K562 (cell line): ENCODE results near the gene HSPA1B. TPM values are rescaled to one million over a fixed set of nuclear protein-coding genes. Genes with fewer than 3 reads are reported as not detected.

Source experiments
- CHD4 ChIP-seq: fragments of 200-600 bp; sonication (generic); IDR thresholded peaks from 3 replicates; pipeline ENCODE4 v1.6.1; 2012; ENCODE audit warnings: low read depth, mild to moderate bottlenecking, mixed read lengths, low read length, inconsistent platforms; ENCODE audit not compliant: insufficient read depth, insufficient replicate concordance, poor library complexity, severe bottlenecking
- EP300 ChIP-seq: IDR thresholded peaks from 2 replicates; pipeline ENCODE4 v1.6.1; 2012; ENCODE audit warnings: low read length, improper control_type of control experiment
- NCOA1 ChIP-seq: fragments of 450-650 bp; IDR thresholded peaks from 2 replicates; pipeline ENCODE4 v1.6.1; 2016; ENCODE audit warnings: low read depth
- PHF8 ChIP-seq: fragments of 200-600 bp; sonication (generic); IDR thresholded peaks from 2 replicates; pipeline ENCODE4 v1.6.1; 2012; ENCODE audit warnings: mixed run types, mild to moderate bottlenecking, inconsistent platforms, low read length, moderate library complexity, borderline replicate concordance
- SIX5 ChIP-seq, 2 experiments: IDR thresholded peaks; 2 replicates each; pipeline ENCODE4 v1.6.1; 2011; ENCODE audit warnings: low read length in 2 of 2, borderline replicate concordance in 1 of 2, low read depth in 1 of 2, mild to moderate bottlenecking in 1 of 2, moderate library complexity in 1 of 2; ENCODE audit not compliant: insufficient read depth in 1 of 2
- ZNF695 ChIP-seq: fragments of 450-650 bp; formaldehyde crosslinking; IDR thresholded peaks from 2 replicates; pipeline ENCODE4 v1.4.0; 2020; ENCODE audit warnings: mild to moderate bottlenecking, moderate library complexity
- polyA plus RNA-seq, 8 experiments: library from polyadenylated mRNA; depleted of rRNA in 4 of 8; stranded (reverse) in 5 of 8; unstranded in 3 of 8; fragments of >200 nt; fragmentation: Nextera tagmentation in 2 of 8; fragmentation: Illumina TruSeq in 1 of 8; extraction: Ambion mirVana in 2 of 8; extraction: Trizol in 1 of 8; gene quantifications; 2 replicates each; pipeline versions ENCODE4 v1.2.1 to v1.2.3, GENCODE V29; 2011 to 2014; ENCODE audit warnings: inconsistent platforms in 1 of 8, missing spikeins in 1 of 8
- total RNA-seq, 7 experiments: library from RNA; depleted of rRNA in 6 of 7; stranded (reverse); fragments of >200 nt in 6 of 7; fragmentation: Illumina TruSeq in 2 of 7; extraction: Trizol in 2 of 7; gene quantifications; 2 replicates each; pipeline versions ENCODE4 v1.2.1 to v1.2.3, GENCODE V29; 2011 to 2021; ENCODE audit warnings: low replicate concordance in 1 of 7
- TF ChIP-seq, protein P1 (sequence below): fragments of 200-800 bp; sonication (Bioruptor generic); IDR thresholded peaks from 2 replicates; pipeline ENCODE4 v1.6.1; 2017; ENCODE audit warnings: missing genetic modification characterization, missing compliant biosample characterization
- TF ChIP-seq, protein P2 (sequence below): sonication (generic); formaldehyde crosslinking; IDR thresholded peaks from 2 replicates; pipeline ENCODE4 v1.8.0; 2022; ENCODE audit warnings: mild to moderate bottlenecking, missing genetic modification reagents, borderline replicate concordance
- TF ChIP-seq, protein P3 (sequence below): fragments of 250-450 bp; sonication (Bioruptor Pico); IDR thresholded peaks from 2 replicates; pipeline ENCODE4 v1.8.0; 2021; ENCODE audit warnings: moderate library complexity, mild to moderate bottlenecking, inconsistent platforms
- TF ChIP-seq, protein P4 (sequence below), 2 experiments: fragments of 450-650 bp; conservative IDR thresholded peaks; 2 replicates each; pipeline ENCODE4 v1.6.1; 2017; ENCODE audit warnings: mild to moderate bottlenecking in 2 of 2, moderate library complexity in 2 of 2

The HSPA1B gene
- total and polyA plus RNA-seq, 9 of the 15 experiments (the other 6 are each of a cell fraction or from before 2014, with no cell fraction given) = 0.27 to 227 (median 51.2) TPM

DNA sequence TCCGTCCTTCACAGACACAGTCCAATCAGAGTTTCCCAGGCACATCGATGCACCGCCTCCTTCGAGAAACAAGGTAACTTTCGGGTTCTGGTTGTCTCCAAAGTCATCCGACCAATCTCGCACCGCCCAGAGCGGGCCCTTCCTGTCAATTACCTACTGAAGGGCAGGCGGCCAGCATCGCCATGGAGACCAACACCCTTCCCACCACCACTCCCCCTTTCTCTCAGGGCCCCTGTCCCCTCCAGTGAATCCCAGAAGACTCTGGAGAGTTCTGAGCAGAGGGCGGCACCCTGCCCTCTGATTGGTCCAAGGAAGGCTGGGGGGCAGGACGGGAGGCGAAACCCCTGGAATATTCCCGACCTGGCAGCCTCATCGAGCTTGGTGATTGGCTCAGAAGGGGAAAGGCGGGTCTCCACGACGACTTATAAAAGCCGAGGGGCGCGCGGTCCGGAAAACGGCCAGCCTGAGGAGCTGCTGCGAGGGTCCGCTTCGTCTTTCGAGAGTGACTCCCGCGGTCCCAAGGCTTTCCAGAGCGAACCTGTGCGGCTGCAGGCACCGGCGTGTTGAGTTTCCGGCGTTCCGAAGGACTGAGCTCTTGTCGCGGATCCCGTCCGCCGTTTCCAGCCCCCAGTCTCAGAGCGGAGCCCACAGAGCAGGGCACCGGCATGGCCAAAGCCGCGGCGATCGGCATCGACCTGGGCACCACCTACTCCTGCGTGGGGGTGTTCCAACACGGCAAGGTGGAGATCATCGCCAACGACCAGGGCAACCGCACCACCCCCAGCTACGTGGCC is at the start of gene HSPA1B (continued):
- TF ChIP-seq, protein P1, sequence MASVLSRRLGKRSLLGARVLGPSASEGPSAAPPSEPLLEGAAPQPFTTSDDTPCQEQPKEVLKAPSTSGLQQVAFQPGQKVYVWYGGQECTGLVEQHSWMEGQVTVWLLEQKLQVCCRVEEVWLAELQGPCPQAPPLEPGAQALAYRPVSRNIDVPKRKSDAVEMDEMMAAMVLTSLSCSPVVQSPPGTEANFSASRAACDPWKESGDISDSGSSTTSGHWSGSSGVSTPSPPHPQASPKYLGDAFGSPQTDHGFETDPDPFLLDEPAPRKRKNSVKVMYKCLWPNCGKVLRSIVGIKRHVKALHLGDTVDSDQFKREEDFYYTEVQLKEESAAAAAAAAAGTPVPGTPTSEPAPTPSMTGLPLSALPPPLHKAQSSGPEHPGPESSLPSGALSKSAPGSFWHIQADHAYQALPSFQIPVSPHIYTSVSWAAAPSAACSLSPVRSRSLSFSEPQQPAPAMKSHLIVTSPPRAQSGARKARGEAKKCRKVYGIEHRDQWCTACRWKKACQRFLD = no peak
- TF ChIP-seq PHF8 = peak; percentile 60
- TF ChIP-seq, protein P2, sequence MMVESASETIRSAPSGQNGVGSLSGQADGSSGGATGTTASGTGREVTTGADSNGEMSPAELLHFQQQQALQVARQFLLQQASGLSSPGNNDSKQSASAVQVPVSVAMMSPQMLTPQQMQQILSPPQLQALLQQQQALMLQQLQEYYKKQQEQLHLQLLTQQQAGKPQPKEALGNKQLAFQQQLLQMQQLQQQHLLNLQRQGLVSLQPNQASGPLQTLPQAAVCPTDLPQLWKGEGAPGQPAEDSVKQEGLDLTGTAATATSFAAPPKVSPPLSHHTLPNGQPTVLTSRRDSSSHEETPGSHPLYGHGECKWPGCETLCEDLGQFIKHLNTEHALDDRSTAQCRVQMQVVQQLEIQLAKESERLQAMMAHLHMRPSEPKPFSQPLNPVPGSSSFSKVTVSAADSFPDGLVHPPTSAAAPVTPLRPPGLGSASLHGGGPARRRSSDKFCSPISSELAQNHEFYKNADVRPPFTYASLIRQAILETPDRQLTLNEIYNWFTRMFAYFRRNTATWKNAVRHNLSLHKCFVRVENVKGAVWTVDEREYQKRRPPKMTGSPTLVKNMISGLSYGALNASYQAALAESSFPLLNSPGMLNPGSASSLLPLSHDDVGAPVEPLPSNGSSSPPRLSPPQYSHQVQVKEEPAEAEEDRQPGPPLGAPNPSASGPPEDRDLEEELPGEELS (CRISPR knock-in tag) = no peak
- no peak for TF ChIP-seq CHD4
- TF ChIP-seq SIX5 (IDR thresholded peaks at IDR 0.05; ENCODE audit: borderline replicate concordance in 1 of 2, insufficient read depth in 1 of 2, low read depth in 1 of 2, low read length in 2 of 2) = no peak; a peak in 1 of 4 replicates
- TF ChIP-seq EP300 = peak; percentile 89
- TF ChIP-seq, protein P3, sequence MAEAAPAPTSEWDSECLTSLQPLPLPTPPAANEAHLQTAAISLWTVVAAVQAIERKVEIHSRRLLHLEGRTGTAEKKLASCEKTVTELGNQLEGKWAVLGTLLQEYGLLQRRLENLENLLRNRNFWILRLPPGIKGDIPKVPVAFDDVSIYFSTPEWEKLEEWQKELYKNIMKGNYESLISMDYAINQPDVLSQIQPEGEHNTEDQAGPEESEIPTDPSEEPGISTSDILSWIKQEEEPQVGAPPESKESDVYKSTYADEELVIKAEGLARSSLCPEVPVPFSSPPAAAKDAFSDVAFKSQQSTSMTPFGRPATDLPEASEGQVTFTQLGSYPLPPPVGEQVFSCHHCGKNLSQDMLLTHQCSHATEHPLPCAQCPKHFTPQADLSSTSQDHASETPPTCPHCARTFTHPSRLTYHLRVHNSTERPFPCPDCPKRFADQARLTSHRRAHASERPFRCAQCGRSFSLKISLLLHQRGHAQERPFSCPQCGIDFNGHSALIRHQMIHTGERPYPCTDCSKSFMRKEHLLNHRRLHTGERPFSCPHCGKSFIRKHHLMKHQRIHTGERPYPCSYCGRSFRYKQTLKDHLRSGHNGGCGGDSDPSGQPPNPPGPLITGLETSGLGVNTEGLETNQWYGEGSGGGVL (CRISPR knock-in tag) = no peak
- no peak for TF ChIP-seq NCOA1
- TF ChIP-seq, protein P4, sequence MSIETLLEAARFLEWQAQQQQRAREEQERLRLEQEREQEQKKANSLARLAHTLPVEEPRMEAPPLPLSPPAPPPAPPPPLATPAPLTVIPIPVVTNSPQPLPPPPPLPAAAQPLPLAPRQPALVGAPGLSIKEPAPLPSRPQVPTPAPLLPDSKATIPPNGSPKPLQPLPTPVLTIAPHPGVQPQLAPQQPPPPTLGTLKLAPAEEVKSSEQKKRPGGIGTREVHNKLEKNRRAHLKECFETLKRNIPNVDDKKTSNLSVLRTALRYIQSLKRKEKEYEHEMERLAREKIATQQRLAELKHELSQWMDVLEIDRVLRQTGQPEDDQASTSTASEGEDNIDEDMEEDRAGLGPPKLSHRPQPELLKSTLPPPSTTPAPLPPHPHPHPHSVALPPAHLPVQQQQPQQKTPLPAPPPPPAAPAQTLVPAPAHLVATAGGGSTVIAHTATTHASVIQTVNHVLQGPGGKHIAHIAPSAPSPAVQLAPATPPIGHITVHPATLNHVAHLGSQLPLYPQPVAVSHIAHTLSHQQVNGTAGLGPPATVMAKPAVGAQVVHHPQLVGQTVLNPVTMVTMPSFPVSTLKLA (conservative IDR thresholded peaks at IDR 0.05) = no peak
- peak; percentile 73; the same call in 1 of the 2 replicates for TF ChIP-seq ZNF695 (CRISPR knock-in tag)
